NCI-H187 (cell line): ENCODE measurements around the gene TBX20.
"Not testable (repeated sequence)": the region's sequence is repeated elsewhere in the genome, so short reads cannot be mapped to it uniquely, and the experiment has no call there.

Experiments
- DNase-seq, 2 experiments: peaks; one replicate each; lab custom pipeline; 2025; lab: John Stamatoyannopoulos, UW

Gene TBX20

DNA sequence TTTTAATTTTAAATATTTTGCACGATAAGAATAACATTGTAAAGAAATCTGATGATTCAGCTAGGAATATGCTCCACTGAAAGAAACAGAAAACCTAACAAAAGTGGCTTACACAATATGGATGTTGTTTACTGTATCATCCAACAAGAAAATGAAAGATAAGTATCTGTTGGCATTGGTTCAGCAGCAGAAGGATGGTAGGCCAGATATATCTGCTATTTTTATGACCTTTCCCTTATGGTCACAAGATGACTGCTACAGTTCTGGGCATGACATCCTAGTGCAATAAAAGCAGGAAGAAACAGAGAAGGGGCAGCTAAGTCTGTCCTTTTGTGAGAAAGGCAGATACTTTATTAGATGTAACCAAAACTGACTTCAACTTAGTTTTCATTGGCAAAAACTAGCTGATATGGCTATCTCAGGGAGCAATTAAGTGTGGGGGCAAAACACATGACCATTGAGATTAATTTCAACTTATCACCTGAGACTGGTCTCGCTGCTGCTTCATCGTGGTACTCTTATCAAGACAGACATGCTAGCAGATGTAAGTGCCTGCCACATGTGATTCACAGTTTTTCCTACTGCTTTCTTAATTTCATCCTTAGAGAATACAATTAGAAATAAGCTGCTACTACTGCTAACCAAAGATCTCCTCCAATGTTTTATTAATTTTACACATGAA, 92.7 kb downstream of the TBX20 start:
- not testable (repeated sequence) for DNase-seq
